H9 (cell line): ENCODE results near the gene PPP1R2C. TPM values are rescaled to one million over a fixed set of nuclear protein-coding genes. Genes with fewer than 3 reads are reported as not detected.

Experiments
- DNase-seq: peaks from one replicate; pipeline ENCODE4 v3.0.0-alpha.2; 2017
- H2AFZ ChIP-seq: one replicate; pipeline ENCODE4 v1.6.1; 2013; ENCODE audit warnings: mild to moderate bottlenecking, low read length, control low read depth, moderate library complexity
- H2AK5ac ChIP-seq: 2 replicates; pipeline ENCODE4 v1.6.1; 2013; ENCODE audit warnings: low read length, control low read depth, mixed read lengths; ENCODE audit not compliant: insufficient read length
- H2BK120ac ChIP-seq: one replicate; pipeline ENCODE4 v1.6.1; 2013; ENCODE audit warnings: low read depth, mild to moderate bottlenecking, low read length, control low read depth, inconsistent platforms; ENCODE audit not compliant: poor library complexity, severe bottlenecking
- H2BK12ac ChIP-seq: 2 replicates; pipeline ENCODE4 v1.6.1; 2013; ENCODE audit warnings: low read length, control low read depth, mixed read lengths, low read depth; ENCODE audit not compliant: insufficient read length
- H2BK15ac ChIP-seq: 2 replicates; pipeline ENCODE4 v1.6.1; 2013; ENCODE audit warnings: low read depth, low read length, control low read depth
- H2BK20ac ChIP-seq: one replicate; pipeline ENCODE4 v1.6.1; 2013; ENCODE audit warnings: low read depth, mild to moderate bottlenecking, low read length, control low read depth, inconsistent platforms; ENCODE audit not compliant: poor library complexity, severe bottlenecking
- H2BK5ac ChIP-seq: 2 replicates; pipeline ENCODE4 v1.6.1; 2013; ENCODE audit warnings: low read length, control low read depth, mixed read lengths; ENCODE audit not compliant: insufficient read length
- H3K14ac ChIP-seq: 2 replicates; pipeline ENCODE4 v1.6.1; 2013; ENCODE audit warnings: low read length, control low read depth; ENCODE audit not compliant: insufficient read depth
- H3K18ac ChIP-seq: 2 replicates; pipeline ENCODE4 v1.6.1; 2013; ENCODE audit warnings: low read depth, mild to moderate bottlenecking, mixed read lengths, low read length, control low read depth; ENCODE audit not compliant: insufficient read length
- H3K23ac ChIP-seq: 2 replicates; pipeline ENCODE4 v1.6.1; 2013; ENCODE audit warnings: low read length, control low read depth, mixed read lengths, low read depth; ENCODE audit not compliant: insufficient read length
- H3K23me2 ChIP-seq: 2 replicates; pipeline ENCODE4 v1.6.1; 2013; ENCODE audit warnings: low read depth, mild to moderate bottlenecking, mixed read lengths, low read length, control low read depth; ENCODE audit not compliant: insufficient read length, poor library complexity, severe bottlenecking
- H3K27ac ChIP-seq: 2 replicates; pipeline ENCODE4 v1.5.1; 2013; ENCODE audit warnings: low read length, control low read depth, mixed read lengths, low read depth; ENCODE audit not compliant: insufficient read length
- H3K27me3 ChIP-seq: 2 replicates; pipeline ENCODE4 v1.6.1; 2013; ENCODE audit warnings: low read length, control low read depth, inconsistent platforms; ENCODE audit not compliant: insufficient read depth
- H3K4ac ChIP-seq: 2 replicates; pipeline ENCODE4 v1.6.1; 2013; ENCODE audit warnings: low read depth, mild to moderate bottlenecking, control low read depth, inconsistent platforms, low read length, moderate library complexity
- H3K4me1 ChIP-seq: 2 replicates; pipeline ENCODE4 v1.6.1; 2013; ENCODE audit warnings: low read length, control low read depth, inconsistent platforms; ENCODE audit not compliant: insufficient read depth
- H3K4me2 ChIP-seq: 2 replicates; pipeline ENCODE4 v1.6.1; 2013; ENCODE audit warnings: low read length, control low read depth, mixed read lengths; ENCODE audit not compliant: insufficient read length, insufficient read depth
- H3K56ac ChIP-seq: 2 replicates; pipeline ENCODE4 v1.6.1; 2013; ENCODE audit warnings: low read depth, mild to moderate bottlenecking, mixed read lengths, low read length, control low read depth; ENCODE audit not compliant: insufficient read length
- H3K79me1 ChIP-seq: 2 replicates; pipeline ENCODE4 v1.6.1; 2013; ENCODE audit warnings: low read depth, mild to moderate bottlenecking, moderate library complexity, low read length, control low read depth, inconsistent platforms; ENCODE audit not compliant: insufficient read depth, poor library complexity, severe bottlenecking
- H3K79me2 ChIP-seq: 2 replicates; pipeline ENCODE4 v1.6.1; 2013; ENCODE audit warnings: low read length, control low read depth, inconsistent platforms; ENCODE audit not compliant: insufficient read depth
- H3K9ac ChIP-seq: 2 replicates; pipeline ENCODE4 v1.6.1; 2013; ENCODE audit warnings: low read length, control low read depth, mixed read lengths; ENCODE audit not compliant: insufficient read length; ENCODE audit errors: extremely low read depth
- H3K9me3 ChIP-seq: one replicate; pipeline ENCODE4 v1.6.1; 2013; ENCODE audit warnings: low read depth, low read length, inconsistent platforms; ENCODE audit not compliant: control insufficient read depth
- H3T11ph ChIP-seq: one replicate; pipeline ENCODE4 v1.6.1; 2013; ENCODE audit warnings: mild to moderate bottlenecking, low read length, control low read depth, inconsistent platforms
- H4K20me1 ChIP-seq: one replicate; pipeline ENCODE4 v1.6.1; 2013; ENCODE audit not compliant: control insufficient read depth, insufficient read length, insufficient read depth
- H4K5ac ChIP-seq: 2 replicates; pipeline ENCODE4 v1.6.1; 2013; ENCODE audit warnings: low read depth, mild to moderate bottlenecking, mixed read lengths, low read length, control low read depth; ENCODE audit not compliant: insufficient read length
- H4K8ac ChIP-seq: replicated peaks from 2 replicates; pipeline ENCODE4 v1.6.1; 2013; ENCODE audit warnings: low read length, control low read depth, mixed read lengths, low read depth; ENCODE audit not compliant: insufficient read length
- H4K91ac ChIP-seq: 2 replicates; pipeline ENCODE4 v1.6.1; 2013; ENCODE audit warnings: low read depth, mild to moderate bottlenecking, moderate library complexity, mixed read lengths, low read length, control low read depth; ENCODE audit not compliant: insufficient read length
- H3K27ac Mint-ChIP-seq, 3 experiments: 2 replicates in 2 of 3; 3 replicates in 1 of 3; pipeline ENCODE4 v1.8.0; 2020 to 2021; ENCODE audit warnings: mixed read lengths in 3 of 3, mild to moderate bottlenecking in 1 of 3, moderate library complexity in 1 of 3
- H3K27me3 Mint-ChIP-seq: 2 replicates; pipeline ENCODE4 v1.8.0; 2021; ENCODE audit warnings: low read depth, mild to moderate bottlenecking, moderate library complexity, mixed read lengths
- H3K36me3 Mint-ChIP-seq, 3 experiments: 2 replicates in 2 of 3; 3 replicates in 1 of 3; pipeline ENCODE4 v1.8.0; 2020 to 2021; ENCODE audit warnings: low read depth in 3 of 3, mixed read lengths in 3 of 3; ENCODE audit not compliant: insufficient read depth in 1 of 3
- H3K4me1 Mint-ChIP-seq, 2 experiments: 2 replicates each; pipeline ENCODE4 v1.8.0; 2020; ENCODE audit warnings: mixed read lengths in 2 of 2
- H3K4me3 Mint-ChIP-seq, 2 experiments: 2 replicates in 1 of 2; 3 replicates in 1 of 2; pipeline ENCODE4 v1.8.0; 2020 to 2021; ENCODE audit warnings: mild to moderate bottlenecking in 2 of 2, mixed read lengths in 2 of 2, moderate library complexity in 1 of 2
- H3K9me3 Mint-ChIP-seq, 2 experiments: 2 replicates in 1 of 2; 3 replicates in 1 of 2; pipeline ENCODE4 v1.8.0; 2020; ENCODE audit warnings: mild to moderate bottlenecking in 2 of 2, mixed read lengths in 2 of 2, moderate library complexity in 1 of 2
- WGBS: extraction: QIAGEN DNeasy Blood & Tissue Kit; methylation state at CpG from one replicate; pipeline ENCODE4 v1.1.7; 2013; ENCODE audit warnings: missing lambda C conversion rate, low lambda C conversion rate, mixed read lengths; ENCODE audit not compliant: insufficient read length; ENCODE audit errors: extremely low coverage; 5-methylcytosine and 5-hydroxymethylcytosine counted together
- long read RNA-seq: library from polyadenylated mRNA; unstranded; transcript quantifications from one replicate; pipeline ENCODE4 v2.0.0, GENCODE V29; 2020
- total RNA-seq: library from RNA; stranded (reverse); gene quantifications from 2 replicates; pipeline ENCODE4 v1.2.1, GENCODE V29; 2021
- TF ChIP-seq, protein P1 (sequence below): fragments of 200-600 bp; sonication (generic); conservative IDR thresholded peaks from 3 replicates; pipeline ENCODE4 v1.8.0; 2021; ENCODE audit warnings: antibody characterized with exemption, mild to moderate bottlenecking

Gene PPP1R2C
- total RNA-seq, result not detected in 2 replicates
- long read RNA-seq, result 0 reads

DNA sequence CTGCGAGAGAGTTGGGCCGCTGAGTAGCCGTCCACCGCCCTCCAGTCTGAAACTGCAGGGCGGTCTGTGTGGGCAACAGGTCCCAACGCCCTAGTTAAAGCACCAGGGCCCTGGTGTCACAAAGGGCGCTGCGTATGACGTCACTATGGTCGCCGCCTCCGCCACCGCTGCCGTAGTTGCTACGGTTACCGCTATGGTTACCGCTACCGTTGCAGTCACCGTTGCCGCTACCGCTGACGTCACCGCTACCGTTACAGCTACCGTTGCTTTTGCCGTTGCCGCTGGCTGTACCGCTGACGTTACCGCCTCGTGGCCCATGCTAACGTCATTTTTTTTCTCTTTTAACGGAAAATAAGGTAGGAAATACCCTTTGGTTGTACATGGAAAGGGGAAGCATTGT lies at the start of gene PPP1R2C:
Gene PPP1R2C (minus strand): TSS at position 68 of the 400 bp plus-strand sequence. CDS start 84 bp downstream, outside the sequence.
- H3K18ac ChIP-seq, result no peak within 1 kb of the TSS
- no peaks in the 10 kb centered on the region for H4K20me1 ChIP-seq
- no peak within 1 kb of the TSS for H3K56ac ChIP-seq
- Mint-ChIP-seq H3K27me3 (no peaks in the 10 kb centered on the region), H3K4me3 (no peak within 1 kb of the TSS), H3K36me3 (peaks cover 12 to 54% (median 34%) of the 10 kb centered on the region in 3 experiments), H3K27ac (no peak within 1 kb of the TSS; a peak in 2 of 7 replicates), H3K4me1 (peaks cover 5 to 8% of the 10 kb centered on the region in 2 experiments), H3K9me3 (peaks cover 38 to 67% of the 10 kb centered on the region in 2 experiments)
- no peaks in the 10 kb centered on the region for H3K79me1 ChIP-seq
- TF ChIP-seq, protein P1, sequence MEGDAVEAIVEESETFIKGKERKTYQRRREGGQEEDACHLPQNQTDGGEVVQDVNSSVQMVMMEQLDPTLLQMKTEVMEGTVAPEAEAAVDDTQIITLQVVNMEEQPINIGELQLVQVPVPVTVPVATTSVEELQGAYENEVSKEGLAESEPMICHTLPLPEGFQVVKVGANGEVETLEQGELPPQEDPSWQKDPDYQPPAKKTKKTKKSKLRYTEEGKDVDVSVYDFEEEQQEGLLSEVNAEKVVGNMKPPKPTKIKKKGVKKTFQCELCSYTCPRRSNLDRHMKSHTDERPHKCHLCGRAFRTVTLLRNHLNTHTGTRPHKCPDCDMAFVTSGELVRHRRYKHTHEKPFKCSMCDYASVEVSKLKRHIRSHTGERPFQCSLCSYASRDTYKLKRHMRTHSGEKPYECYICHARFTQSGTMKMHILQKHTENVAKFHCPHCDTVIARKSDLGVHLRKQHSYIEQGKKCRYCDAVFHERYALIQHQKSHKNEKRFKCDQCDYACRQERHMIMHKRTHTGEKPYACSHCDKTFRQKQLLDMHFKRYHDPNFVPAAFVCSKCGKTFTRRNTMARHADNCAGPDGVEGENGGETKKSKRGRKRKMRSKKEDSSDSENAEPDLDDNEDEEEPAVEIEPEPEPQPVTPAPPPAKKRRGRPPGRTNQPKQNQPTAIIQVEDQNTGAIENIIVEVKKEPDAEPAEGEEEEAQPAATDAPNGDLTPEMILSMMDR, result no peak
- no peak within 1 kb of the TSS for H3K4me2 ChIP-seq
- H2BK12ac ChIP-seq, result no peak within 1 kb of the TSS
- no peak within 1 kb of the TSS for H3K27ac ChIP-seq
- H3T11ph ChIP-seq, result no peak within 1 kb of the TSS
- WGBS, result no CpG with 5 or more reads among the region's 33 CpGs
- no peak within 1 kb of the TSS for H3K23ac ChIP-seq
- no peak for DNase-seq
- H3K9me3 ChIP-seq, result no peaks in the 10 kb centered on the region
- no peaks in the 10 kb centered on the region for H3K23me2 ChIP-seq
- H3K4ac ChIP-seq, result no peak within 1 kb of the TSS
- H2AK5ac ChIP-seq, result no peak within 1 kb of the TSS
- no peak within 1 kb of the TSS for H2BK20ac ChIP-seq
- no peak within 1 kb of the TSS for H2BK120ac ChIP-seq
- H3K79me2 ChIP-seq, result no peaks in the 10 kb centered on the region
- no peak within 1 kb of the TSS for H3K9ac ChIP-seq
- no peaks in the 10 kb centered on the region for H3K27me3 ChIP-seq
- no peak within 1 kb of the TSS for H4K8ac ChIP-seq
- H3K14ac ChIP-seq, result no peak within 1 kb of the TSS
- no peak within 1 kb of the TSS for H2BK15ac ChIP-seq
- H4K5ac ChIP-seq, result no peak within 1 kb of the TSS
- H2AFZ ChIP-seq, result no peak within 1 kb of the TSS
- no peak within 1 kb of the TSS for H2BK5ac ChIP-seq
- H4K91ac ChIP-seq, result no peak within 1 kb of the TSS
- H3K4me1 ChIP-seq, result no peaks in the 10 kb centered on the region
